ENCODE results near the gene GALR2. TPM values are rescaled to one million over a fixed set of nuclear protein-coding genes. Genes with fewer than 3 reads are reported as not detected.
"Not testable (repeated sequence)": the region's sequence is repeated elsewhere in the genome, so short reads cannot be mapped to it uniquely, and the experiment has no call there.

The GALR2 gene
- total and polyA plus RNA-seq, 10 of the 15 experiments (the other 5 are each of a cell fraction or from before 2014, with no cell fraction given): 0.06 to 1.2 (median 0.22) TPM; not detected in 5

DNA sequence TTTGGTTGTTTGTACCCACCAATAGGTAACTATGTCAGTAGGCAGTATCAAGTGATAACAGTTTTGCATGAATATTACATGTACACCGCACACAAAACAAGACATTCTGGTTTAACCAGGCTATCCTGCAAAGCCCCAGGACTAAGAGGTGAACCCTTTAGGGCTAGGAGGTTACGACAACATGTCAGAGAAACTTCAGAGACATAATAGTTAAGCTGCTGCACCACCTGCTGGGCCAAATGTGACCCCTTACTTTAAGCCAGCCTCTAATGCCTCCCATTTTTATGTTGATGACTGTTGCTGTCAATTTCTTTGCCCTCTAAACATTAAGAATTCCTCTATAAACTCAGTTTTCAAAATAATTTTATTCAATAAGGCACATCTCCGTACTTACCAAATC, 17.7 kb upstream of the GALR2 start:
- no TSS peak for BruUV-seq (replicated peaks)
- H3K4me2 ChIP-seq (ENCODE audit: control insufficient read depth, insufficient read depth): no peak overlapping the region
- DNase-seq (ENCODE audit: low read depth, low spot score) (no peak), ATAC-seq (no peak), FAIRE-seq (no peak)
- WGBS (ENCODE audit: insufficient coverage, insufficient replicate concordance, low lambda C conversion rate, missing lambda C conversion rate): 95% methylated on average over 3 of the region's 3 CpGs
- ChIA-PET RAD21 (ENCODE audit: unreplicated experiment) (no interaction called here), SMC1A (ENCODE audit: uncharacterized antibody, unreplicated experiment) (no interaction called here), CTCF (interaction anchor here (1.1 to 2.3 kb wide), 2 partner anchors 43 to 341 kb away, joined by 3 to 8 read pairs; no protein-coding TSS in a partner anchor), POLR2A (no interaction called here)
- no peak overlapping the region for H3K9ac ChIP-seq (ENCODE audit: control insufficient read depth, insufficient read depth, low read length)
- H3K36me3 ChIP-seq (ENCODE audit: control insufficient read depth in 2 of 2, insufficient read depth in 2 of 2, low read length in 1 of 2): peaks cover 18 to 37% of the 10 kb centered on the region in 2 experiments
- H3K9me3 ChIP-seq (replicated peaks; ENCODE audit: control insufficient read depth, insufficient read depth, low read length): no peaks in the 10 kb centered on the region
- no peak for TF ChIP-seq MEF2B (IDR thresholded peaks at IDR 0.05; ENCODE audit: partially characterized antibody, poor library complexity, severe bottlenecking)
- no peak for TF ChIP-seq JUNB (IDR thresholded peaks at IDR 0.05)
- no peak for TF ChIP-seq TCF3 (IDR thresholded peaks at IDR 0.05; ENCODE audit: borderline replicate concordance, insufficient read depth, low read depth, low read length)
- H4K20me1 ChIP-seq (ENCODE audit: control insufficient read depth, insufficient read depth): no peaks in the 10 kb centered on the region
- H3K27me3 ChIP-seq (replicated peaks in 1 of 2; ENCODE audit: control insufficient read depth in 2 of 2, insufficient read depth in 2 of 2, low read length in 1 of 2): no peaks in the 10 kb centered on the region
- no peaks in the 10 kb centered on the region for H3K4me1 ChIP-seq (ENCODE audit: control insufficient read depth, insufficient read depth, low read length)
- H3K27ac ChIP-seq (ENCODE audit: control insufficient read depth, insufficient read depth): no peak overlapping the region
- H3K4me3 ChIP-seq: no peak overlapping the region
- intact Hi-C loops (cut with micrococcal nuclease; ENCODE audit: unreplicated experiment) (no loop called here), in situ Hi-C loops (cut with MboI) (no loop called here)
- no peaks in the 10 kb centered on the region for H3K79me2 ChIP-seq (ENCODE audit: control insufficient read depth, insufficient read depth, low read length)
- no peak overlapping the region for H2AFZ ChIP-seq (ENCODE audit: control insufficient read depth, low read depth, low read length)

DNA sequence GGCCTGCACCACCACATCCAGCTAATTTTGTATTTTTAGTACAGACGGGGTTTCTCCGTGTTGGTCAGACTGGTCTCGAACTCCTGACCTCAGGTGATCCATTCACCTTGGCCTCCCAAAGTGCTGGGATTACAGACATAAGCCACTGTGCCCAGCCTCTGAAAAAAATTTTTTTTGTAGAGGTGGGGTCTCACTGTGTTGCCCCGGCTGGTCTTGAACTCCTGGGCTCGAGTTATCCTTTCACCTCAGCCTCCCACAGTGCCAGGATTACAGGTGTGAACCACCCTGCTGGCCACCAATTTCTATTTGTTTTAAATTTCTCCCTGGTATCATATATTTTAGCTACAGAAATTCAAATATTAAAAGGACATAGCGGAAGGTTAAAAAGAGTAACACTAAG, 16.3 kb upstream of the GALR2 start:
- H3K9ac ChIP-seq (ENCODE audit: control insufficient read depth, insufficient read depth, low read length); H4K20me1 ChIP-seq (ENCODE audit: control insufficient read depth, insufficient read depth); FAIRE-seq; H3K79me2 ChIP-seq (ENCODE audit: control insufficient read depth, insufficient read depth, low read length); DNase-seq (ENCODE audit: low read depth, low spot score); H3K4me2 ChIP-seq (ENCODE audit: control insufficient read depth, insufficient read depth); ATAC-seq; intact Hi-C loops (cut with micrococcal nuclease; ENCODE audit: unreplicated experiment); H3K9me3 ChIP-seq (replicated peaks; ENCODE audit: control insufficient read depth, insufficient read depth, low read length); BruUV-seq (replicated peaks); H3K27me3 ChIP-seq (replicated peaks in 1 of 2; ENCODE audit: control insufficient read depth in 2 of 2, insufficient read depth in 2 of 2, low read length in 1 of 2); in situ Hi-C loops (cut with MboI); H3K4me1 ChIP-seq (ENCODE audit: control insufficient read depth, insufficient read depth, low read length); POLR2A ChIA-PET; H3K27ac ChIP-seq (ENCODE audit: control insufficient read depth, insufficient read depth); H3K4me3 ChIP-seq; H2AFZ ChIP-seq (ENCODE audit: control insufficient read depth, low read depth, low read length): not testable (repeated sequence)
- peaks cover 20 to 37% of the 10 kb centered on the region in 2 experiments for H3K36me3 ChIP-seq (ENCODE audit: control insufficient read depth in 2 of 2, insufficient read depth in 2 of 2, low read length in 1 of 2)
- CTCF ChIA-PET: interaction anchor here (1.2 to 2.3 kb wide), 2 partner anchors 44 to 62 kb away, joined by 5 to 8 read pairs; no protein-coding TSS in a partner anchor
- RAD21 ChIA-PET (ENCODE audit: unreplicated experiment): interaction anchor here (0.6 kb wide), 1 partner anchor 240 kb away, joined by 4 read pairs; no protein-coding TSS in a partner anchor
- SMC1A ChIA-PET (ENCODE audit: uncharacterized antibody, unreplicated experiment): interaction anchor here (0.7 kb wide), 1 partner anchor 243 kb away, joined by 4 read pairs; no protein-coding TSS in a partner anchor
- 86% methylated on average over 6 of the region's 6 CpGs for WGBS (ENCODE audit: insufficient coverage, insufficient replicate concordance, low lambda C conversion rate, missing lambda C conversion rate)

Data from GM12878 (cell line).